HEK293T (cell line): ENCODE results near the gene KCNB1.

Experiments used
- BHLHE40 ChIP-seq: fragments of 450-650 bp; IDR thresholded peaks from 2 replicates; pipeline ENCODE4 v1.6.1; 2016; ENCODE audit warnings: mild to moderate bottlenecking, moderate library complexity, borderline replicate concordance
- ELF4 ChIP-seq: fragments of 450-650 bp; IDR thresholded peaks from 2 replicates; pipeline ENCODE4 v1.6.1; 2017; ENCODE audit warnings: antibody characterized with exemption
- FOXM1 ChIP-seq: fragments of 450-650 bp; IDR thresholded peaks from 2 replicates; pipeline ENCODE4 v1.6.1; 2017; ENCODE audit warnings: mild to moderate bottlenecking, borderline replicate concordance
- SP1 ChIP-seq: fragments of 450-650 bp; IDR thresholded peaks from 2 replicates; pipeline ENCODE4 v1.6.1; 2017
- SUZ12 ChIP-seq: fragments of 450-650 bp; IDR thresholded peaks from 2 replicates; pipeline ENCODE4 v1.6.1; 2016; ENCODE audit warnings: mild to moderate bottlenecking
- TARDBP ChIP-seq: fragments of 450-650 bp; IDR thresholded peaks from 2 replicates; pipeline ENCODE4 v1.6.1; 2016
- ZNF384 ChIP-seq: fragments of 450-650 bp; IDR thresholded peaks from 2 replicates; pipeline ENCODE4 v1.6.1; 2016
- TF ChIP-seq, protein P1 (sequence below): fragments of 450-650 bp; IDR thresholded peaks from 2 replicates; pipeline ENCODE4 v1.6.1; 2016

DNA sequence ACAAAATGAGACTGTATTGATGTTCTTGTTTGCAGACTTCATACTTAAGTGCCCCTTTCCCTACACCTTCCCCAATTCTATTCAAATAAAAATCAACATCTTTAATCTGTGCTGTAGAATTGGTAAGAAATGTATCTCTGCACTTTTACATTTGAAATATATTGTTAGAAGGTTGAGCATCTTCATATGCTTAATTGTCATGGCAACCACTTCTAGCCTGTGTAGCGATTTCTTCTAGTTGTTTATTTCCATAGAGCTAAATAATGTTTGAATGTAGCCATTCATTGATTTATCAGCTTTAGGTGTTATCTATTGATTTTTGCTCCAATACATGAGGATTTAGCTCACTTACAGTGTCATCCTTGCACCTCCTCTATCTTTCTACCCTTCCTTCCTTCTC lies 166.9 kb downstream of the KCNB1 start:
- TF ChIP-seq BHLHE40, result no peak
- TF ChIP-seq, protein P1, sequence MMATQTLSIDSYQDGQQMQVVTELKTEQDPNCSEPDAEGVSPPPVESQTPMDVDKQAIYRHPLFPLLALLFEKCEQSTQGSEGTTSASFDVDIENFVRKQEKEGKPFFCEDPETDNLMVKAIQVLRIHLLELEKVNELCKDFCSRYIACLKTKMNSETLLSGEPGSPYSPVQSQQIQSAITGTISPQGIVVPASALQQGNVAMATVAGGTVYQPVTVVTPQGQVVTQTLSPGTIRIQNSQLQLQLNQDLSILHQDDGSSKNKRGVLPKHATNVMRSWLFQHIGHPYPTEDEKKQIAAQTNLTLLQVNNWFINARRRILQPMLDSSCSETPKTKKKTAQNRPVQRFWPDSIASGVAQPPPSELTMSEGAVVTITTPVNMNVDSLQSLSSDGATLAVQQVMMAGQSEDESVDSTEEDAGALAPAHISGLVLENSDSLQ, result no peak
- TF ChIP-seq ELF4, result no peak
- no peak for TF ChIP-seq ZNF384
- no peak for TF ChIP-seq FOXM1
- no peak for TF ChIP-seq SUZ12
- no peak for TF ChIP-seq TARDBP
- no peak for TF ChIP-seq SP1
